ENCODE measurements around the gene LDB2. TPM values are rescaled to one million over a fixed set of nuclear protein-coding genes. Genes with fewer than 3 reads are reported as not detected.

Gene LDB2
- total and polyA plus RNA-seq, 2 of the 8 experiments (the other 6 are each of a cell fraction or from before 2014, with no cell fraction given): 57.0 to 140 TPM

DNA sequence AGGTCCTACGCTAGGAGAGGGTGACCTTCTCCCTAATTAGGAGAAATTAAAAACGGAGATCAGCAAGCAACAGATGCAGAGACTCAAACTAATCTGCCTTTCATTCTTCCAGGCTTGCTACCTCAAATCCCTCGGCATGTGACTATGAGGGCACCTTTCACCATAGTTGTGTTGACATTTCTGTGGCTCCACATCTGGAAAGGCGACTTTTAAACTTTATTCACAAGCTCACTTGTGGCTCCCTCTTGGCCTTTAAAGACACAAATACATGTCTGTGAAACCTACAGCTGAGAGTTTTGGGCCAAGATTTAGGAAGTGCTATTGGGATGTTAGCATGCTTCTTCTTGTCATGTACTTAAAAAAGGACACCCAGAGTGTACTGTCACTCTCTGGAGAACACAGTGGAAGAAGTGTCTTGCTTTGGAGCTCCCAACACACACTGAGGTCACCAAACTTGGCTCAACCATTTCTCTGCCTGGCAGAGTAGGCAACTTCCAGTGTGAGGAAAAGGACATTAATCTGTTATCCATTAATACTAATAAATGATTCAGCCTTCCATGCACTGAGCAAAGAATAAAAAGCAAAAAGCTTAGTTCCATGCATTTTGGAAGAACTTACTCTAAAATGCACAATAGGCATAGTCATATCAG is 60.1 kb downstream of the LDB2 start (continued):
- TF ChIP-seq CBX8 (IDR thresholded peaks at IDR 0.05; ENCODE audit: borderline replicate concordance, low read depth, low read length) (no peak), SIN3A (conservative IDR thresholded peaks at IDR 0.05 in 1 of 2, IDR thresholded peaks at IDR 0.05 in 1 of 2; ENCODE audit: low read depth in 1 of 2, low read length in 2 of 2) (no peak)

Data from H1 (cell line).